HG02938 (cell line): ENCODE results near the gene IRX1.

ENCODE experiments used
- ATAC-seq: cut with Tn5 transposase; IDR thresholded peaks from one replicate; pipeline ENCODE4 v1.9.1; 2021; ENCODE audit warnings: mild to moderate bottlenecking, moderate library complexity; ENCODE audit not compliant: unreplicated experiment

IRX1 gene

GRCh38 chr5:3595006-3595961, at the start of gene IRX1:
Gene IRX1 (plus strand): TSS chr5:3595832. CDS start chr5:3596106, 274 bp downstream.
- ATAC-seq = no peak

DNA sequence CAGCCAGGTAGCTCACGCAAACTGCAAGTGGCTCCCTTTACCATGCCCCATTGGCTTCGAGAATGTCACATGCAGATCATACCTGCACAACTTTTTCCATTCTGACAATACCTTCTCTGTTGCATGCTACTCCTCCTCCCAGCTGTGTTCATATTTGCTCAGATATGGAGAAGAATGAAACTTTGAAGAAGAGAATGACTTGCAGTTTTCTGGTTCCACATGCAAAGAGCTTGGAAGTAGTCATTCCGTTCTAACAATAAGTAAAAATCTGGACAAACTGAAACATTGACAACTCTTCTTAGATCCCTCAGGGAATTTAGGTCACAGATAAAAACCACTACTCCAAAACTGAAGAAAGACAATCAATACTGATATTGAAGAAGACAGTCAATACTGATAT, 49.6 kb upstream of the IRX1 start:
- no peak for ATAC-seq

GRCh38 chr5:3564116-3564515, 31.5 kb upstream of the IRX1 start:
- no peak for ATAC-seq

DNA sequence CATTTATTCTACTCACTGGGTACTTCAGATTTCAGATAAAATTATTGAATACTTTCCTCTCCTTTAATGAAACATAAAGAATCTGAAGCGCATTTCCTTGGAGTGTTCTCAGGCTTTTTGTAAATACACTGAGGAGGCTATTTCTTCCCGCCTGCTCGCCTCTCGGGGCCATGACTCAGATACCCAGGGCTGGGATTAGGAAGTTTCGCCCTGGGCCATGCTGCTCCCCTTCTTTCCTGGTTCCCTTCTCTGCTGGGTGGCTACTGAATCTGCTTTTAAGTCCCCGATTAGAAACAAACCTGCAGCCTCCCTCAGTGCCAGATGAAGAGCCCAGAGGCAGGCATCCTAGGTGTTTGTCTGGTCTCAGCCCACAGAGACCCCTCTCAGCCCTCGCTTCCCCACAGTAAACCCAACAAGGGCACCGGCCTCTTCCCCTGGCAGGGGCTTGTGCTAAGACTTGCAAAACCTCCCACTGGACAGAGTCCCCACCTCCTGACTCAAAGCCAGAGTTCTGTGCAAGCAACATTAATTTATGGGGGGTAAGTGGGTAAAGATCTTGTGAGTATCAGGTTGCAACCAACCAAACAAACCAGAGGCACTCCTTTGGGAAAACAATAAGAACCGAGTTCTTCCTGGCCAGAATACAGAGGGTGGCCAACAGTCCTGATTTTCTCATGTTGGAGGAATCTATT, 30.7 kb upstream of the IRX1 start:
- ATAC-seq = no peak

DNA sequence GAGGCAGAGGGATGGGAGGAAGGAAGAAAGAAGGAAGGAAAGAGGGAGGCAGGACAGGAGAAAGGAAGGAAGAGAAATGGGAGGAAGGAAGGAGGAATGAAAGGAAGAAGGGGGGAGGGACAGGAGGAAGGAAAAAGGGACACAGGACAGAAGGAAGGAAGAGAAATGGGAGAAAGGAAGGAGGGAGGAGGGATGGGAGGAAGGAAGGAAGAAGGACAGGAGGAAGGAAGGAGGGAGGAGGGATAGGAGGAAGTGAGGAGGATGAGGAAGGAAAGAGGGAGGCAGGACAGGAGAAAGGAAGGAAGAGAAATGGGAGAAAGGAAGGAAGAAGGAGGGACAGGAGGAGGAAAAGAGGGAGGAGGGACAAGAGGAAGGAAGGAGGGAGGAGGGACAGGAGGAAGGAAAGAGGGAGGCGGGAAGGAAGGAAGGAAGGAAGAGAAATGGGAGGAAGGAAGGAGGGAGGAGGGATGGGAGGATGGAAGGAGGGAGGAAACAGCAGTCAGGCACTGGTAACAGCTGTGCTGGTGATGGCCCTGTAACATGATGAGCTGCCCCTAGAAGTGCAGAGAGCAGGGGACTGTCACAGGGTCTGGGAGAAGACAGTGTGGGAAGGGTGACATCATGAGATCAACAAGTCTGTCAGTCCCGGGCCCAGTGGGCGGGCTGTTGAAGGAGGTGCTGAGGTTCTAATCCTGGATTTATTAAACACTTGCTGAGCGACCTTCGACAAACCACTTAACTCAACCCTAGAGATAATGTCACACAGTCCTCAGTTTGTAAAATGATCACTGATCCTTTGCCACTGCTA, 10.7 kb upstream of the IRX1 start:
- no peak for ATAC-seq

DNA sequence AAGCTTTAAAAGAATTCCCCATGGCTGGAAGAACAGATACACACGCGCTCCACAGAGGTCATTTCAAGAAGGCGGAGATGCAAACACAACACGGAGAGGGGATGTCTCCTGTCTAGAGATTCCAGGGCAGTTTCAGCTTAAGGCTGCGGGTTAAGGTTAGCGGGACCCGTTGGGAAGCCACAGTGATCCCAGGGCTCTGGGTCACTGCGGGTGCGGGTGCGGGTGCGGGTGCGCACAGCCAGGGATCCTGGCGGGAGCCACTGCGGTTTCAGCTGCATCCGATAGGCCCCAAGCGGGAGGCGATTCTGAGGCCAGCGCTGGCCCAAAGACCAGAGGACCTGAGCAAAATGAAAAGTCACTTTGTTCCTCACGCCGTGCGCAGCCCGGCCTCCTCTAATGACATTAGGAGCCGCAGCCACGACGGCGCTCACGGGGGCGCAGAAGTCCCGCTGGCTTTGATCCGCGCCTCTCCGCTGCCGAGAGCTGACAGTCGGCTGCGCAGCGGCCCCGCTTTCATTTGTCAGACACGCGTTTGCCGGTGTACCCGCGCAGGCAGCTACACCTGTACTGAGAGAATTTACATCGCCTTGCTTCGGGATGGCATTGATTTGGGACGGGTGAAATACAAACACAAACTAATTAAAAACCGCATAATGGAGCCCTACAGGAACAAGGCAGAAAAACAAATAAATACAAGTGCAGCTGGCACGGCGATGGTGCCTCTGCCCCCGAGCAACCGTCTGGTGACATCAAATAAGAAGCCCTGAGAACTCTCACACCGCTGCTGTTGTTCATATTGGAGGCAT, 5.3 kb upstream of the IRX1 start:
- no peak for ATAC-seq

GRCh38 chr5:3590967-3591900, 4.4 kb upstream of the IRX1 start:
- ATAC-seq = no peak

DNA sequence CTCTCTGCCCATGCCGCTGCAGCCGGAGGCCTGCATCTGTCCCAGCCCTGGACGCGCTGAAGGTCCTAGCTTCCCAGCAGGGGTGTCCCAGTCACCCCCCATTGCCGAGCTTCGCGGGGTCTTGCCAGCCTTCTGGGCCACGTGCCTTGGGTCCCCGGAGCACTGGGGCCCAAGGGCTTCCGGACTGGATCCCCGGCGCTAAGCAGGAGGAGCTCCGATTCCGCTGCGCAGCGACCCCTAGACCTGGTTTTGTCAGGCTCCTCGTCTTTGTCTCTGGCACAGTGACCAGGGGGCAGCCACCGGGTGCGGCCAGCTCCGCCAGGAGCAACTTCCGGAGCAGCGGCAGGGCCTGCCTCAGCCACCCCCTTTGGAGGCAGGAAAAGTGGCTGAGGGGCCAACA, 3.3 kb upstream of the IRX1 start:
- ATAC-seq = no peak

- no peak for ATAC-seq
Measured at GRCh38 chr5:3593771-3594509, 1.7 kb upstream of the IRX1 start.

DNA sequence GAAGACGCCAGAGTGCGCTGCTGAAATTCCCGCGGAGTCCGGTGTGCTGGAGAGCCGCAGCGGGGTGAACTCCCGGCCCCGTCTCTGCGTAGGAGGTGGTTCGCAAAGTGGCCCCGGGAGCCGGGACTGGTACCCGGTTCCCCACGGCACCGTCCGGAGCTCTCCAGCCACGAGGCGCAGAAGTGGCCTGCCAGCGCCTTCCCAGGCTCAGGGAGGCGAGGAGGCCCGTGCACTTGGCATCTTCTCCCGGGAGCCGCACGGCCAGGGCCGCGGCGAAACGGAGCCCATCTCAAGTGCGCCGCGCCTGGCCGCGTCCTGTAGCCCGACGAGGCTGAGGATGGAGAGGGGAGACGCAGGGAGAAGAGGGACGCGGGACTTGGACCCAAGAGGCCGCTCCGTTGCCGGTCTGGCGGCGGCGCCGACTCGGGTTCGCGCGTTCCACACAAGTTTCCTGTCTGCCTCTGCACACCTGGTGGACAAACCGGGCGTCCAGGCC, 1.1 kb upstream of the IRX1 start:
- no peak for ATAC-seq

GRCh38 chr5:3596261-3596825, 711 bp downstream of the IRX1 start:
- ATAC-seq = no peak

DNA sequence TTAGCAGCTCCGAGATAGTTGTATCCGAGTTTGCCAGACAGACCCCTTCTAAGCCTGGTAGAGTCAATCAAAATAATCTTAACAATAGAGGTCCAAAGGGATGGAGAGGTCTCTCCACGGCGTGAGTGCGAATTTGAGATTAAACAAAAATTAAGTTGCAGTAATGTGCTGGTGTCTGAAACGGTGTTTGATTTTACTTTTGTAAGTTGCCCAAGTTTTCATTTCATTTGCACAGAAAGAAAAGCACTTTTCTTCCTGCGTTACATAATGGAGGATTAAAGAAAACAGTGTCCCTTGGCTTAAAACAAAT, 1.2 kb downstream of the IRX1 start:
- ATAC-seq = no peak

DNA sequence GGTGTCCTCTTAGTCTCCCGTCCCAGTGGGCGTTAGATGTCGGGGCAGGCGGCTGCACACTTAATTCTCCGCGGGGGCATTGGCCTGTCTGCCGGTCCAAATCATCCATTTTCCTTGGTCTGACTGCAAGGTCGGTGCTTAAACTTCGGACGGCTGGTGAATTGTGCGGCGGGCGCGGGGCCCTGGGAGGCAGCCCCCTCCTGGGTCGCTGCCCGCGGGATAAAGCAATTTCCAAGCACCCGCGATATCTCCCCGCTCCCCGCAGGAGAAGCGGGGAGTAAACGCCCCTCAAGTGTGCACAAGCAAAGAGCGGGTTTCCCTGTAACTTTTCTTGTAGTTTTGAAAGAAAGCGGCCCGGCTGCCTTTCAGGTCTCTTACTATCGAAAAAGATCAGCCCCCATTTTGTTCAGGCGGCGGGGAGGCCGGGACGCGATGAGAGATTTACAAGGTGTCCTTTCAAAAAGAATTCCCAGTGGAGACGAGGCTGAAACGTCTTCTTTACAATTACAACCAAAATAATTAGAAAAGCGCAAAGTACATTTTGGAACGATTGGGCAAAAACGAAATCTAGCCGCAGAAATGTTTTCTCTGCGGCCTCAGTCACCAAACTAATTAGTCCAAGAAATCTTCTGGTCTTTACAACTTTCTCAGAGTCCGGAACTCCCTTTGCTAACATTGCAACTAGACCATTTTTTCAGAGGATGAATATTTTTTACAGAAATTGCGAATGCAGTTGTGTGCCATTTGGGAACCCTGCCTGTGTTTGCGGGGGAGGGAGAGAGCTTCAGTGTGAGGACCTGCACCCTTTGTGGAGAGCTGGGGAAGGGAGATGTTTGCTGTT, 1.8 kb downstream of the IRX1 start:
- ATAC-seq = no peak

- no peak for ATAC-seq
Measured at GRCh38 chr5:3598207-3598606, 2.6 kb downstream of the IRX1 start.

GRCh38 chr5:3598769-3599211, 3.2 kb downstream of the IRX1 start:
- no peak for ATAC-seq

DNA sequence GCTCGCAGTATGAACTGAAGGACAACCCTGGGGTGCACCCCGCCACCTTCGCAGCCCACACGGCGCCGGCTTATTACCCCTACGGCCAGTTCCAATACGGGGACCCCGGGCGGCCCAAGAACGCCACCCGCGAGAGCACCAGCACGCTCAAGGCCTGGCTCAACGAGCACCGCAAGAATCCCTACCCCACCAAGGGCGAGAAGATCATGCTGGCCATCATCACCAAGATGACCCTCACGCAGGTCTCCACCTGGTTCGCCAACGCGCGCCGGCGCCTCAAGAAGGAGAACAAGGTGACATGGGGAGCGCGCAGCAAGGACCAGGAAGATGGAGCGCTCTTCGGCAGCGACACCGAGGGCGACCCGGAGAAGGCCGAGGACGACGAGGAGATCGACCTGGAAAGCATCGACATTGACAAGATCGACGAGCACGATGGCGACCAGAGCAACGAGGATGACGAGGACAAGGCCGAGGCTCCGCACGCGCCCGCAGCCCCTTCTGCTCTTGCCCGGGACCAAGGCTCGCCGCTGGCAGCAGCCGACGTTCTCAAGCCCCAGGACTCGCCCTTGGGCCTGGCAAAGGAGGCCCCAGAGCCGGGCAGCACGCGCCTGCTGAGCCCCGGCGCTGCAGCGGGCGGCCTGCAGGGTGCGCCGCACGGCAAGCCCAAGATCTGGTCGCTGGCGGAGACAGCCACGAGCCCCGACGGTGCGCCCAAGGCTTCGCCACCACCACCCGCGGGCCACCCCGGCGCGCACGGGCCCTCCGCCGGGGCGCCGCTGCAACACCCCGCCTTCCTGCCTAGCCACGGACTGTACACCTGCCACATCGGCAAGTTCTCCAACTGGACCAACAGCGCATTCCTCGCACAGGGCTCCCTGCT, 3.8 kb downstream of the IRX1 start:
- no peak for ATAC-seq
